Measurements from ENCODE around the gene PTGDR. TPM values are rescaled to one million over a fixed set of nuclear protein-coding genes. Genes with fewer than 3 reads are reported as not detected.

The PTGDR gene
- total and polyA plus RNA-seq, 2 of the 8 experiments (the other 6 are each of a cell fraction or from before 2014, with no cell fraction given) = 0.22 to 0.83 TPM

GRCh38 chr14:52241087-52241793, 26.3 kb upstream of the PTGDR start:
- H4K91ac ChIP-seq (replicated peaks; ENCODE audit: insufficient read length, low read length) = no peak overlapping the region
- no peak overlapping the region for H3K18ac ChIP-seq (ENCODE audit: extremely low read depth, low read length)
- H2BK15ac ChIP-seq (ENCODE audit: low read length) = no peak overlapping the region
- no peak overlapping the region for H4K8ac ChIP-seq (ENCODE audit: extremely low read depth, insufficient read depth, low read length)
- no peak overlapping the region for H3K23ac ChIP-seq (ENCODE audit: insufficient read length)
- no peaks in the 10 kb centered on the region for H3K27me3 ChIP-seq (replicated peaks in 1 of 4; ENCODE audit: control insufficient read depth in 3 of 4, extremely low read depth in 1 of 4, insufficient read depth in 3 of 4, low read length in 3 of 4)
- no peak overlapping the region for H2BK20ac ChIP-seq (ENCODE audit: low read length)
- ChIA-PET POLR2A (ENCODE audit: partially characterized antibody) (no interaction called here), CTCF (ENCODE audit: partially characterized antibody) (interaction anchor here (1.2 kb wide), 1 partner anchor 17 kb away, joined by 3 read pairs; no protein-coding TSS in a partner anchor)
- FAIRE-seq (no peak), DNase-seq (ENCODE audit: low read depth in 1 of 2, low spot score in 2 of 2) (no peak)
- H3K79me1 ChIP-seq (ENCODE audit: low read depth, low read length) = no peaks in the 10 kb centered on the region
- H3K9ac ChIP-seq (replicated peaks in 1 of 4; ENCODE audit: extremely low read depth in 1 of 4, low read depth in 3 of 4, low read length in 3 of 4) = no peak overlapping the region
- no peak overlapping the region for H2AK5ac ChIP-seq (ENCODE audit: low read depth, low read length)
- no peaks in the 10 kb centered on the region for H3K4me1 ChIP-seq (replicated peaks in 1 of 4; ENCODE audit: control insufficient read depth in 3 of 4, insufficient read depth in 4 of 4, low read length in 3 of 4)
- no peaks in the 10 kb centered on the region for H3K79me2 ChIP-seq (ENCODE audit: control insufficient read depth in 1 of 2, insufficient read depth in 2 of 2, low read length in 2 of 2)
- no peak overlapping the region for H3K4me2 ChIP-seq (ENCODE audit: insufficient read depth in 1 of 2, low read depth in 2 of 2, low read length in 2 of 2)
- H2BK5ac ChIP-seq (ENCODE audit: low read depth, low read length) = no peak overlapping the region
- no peaks in the 10 kb centered on the region for H3K36me3 ChIP-seq (ENCODE audit: control insufficient read depth in 2 of 4, insufficient read depth in 4 of 4, low read length in 3 of 4)
- H4K5ac ChIP-seq (ENCODE audit: insufficient read length, low read depth, low read length) = no peak overlapping the region
- H3K27ac ChIP-seq (ENCODE audit: low read depth, low read length) = no peak overlapping the region
- no peaks in the 10 kb centered on the region for H3K9me3 ChIP-seq (ENCODE audit: insufficient read depth in 2 of 2, low read depth in 1 of 2, low read length in 1 of 2)
- no peak overlapping the region for H3K56ac ChIP-seq (replicated peaks; ENCODE audit: insufficient read length, low read depth, low read length)
- H3K14ac ChIP-seq (ENCODE audit: insufficient read length) = no peak overlapping the region
- no peaks in the 10 kb centered on the region for H3K23me2 ChIP-seq (ENCODE audit: low read depth, low read length)
- H3K4me3 ChIP-seq (ENCODE audit: extremely low read depth in 1 of 4, insufficient read depth in 2 of 4, low read depth in 3 of 4, low read length in 4 of 4) = no peak overlapping the region
- no peak overlapping the region for H2BK120ac ChIP-seq (replicated peaks; ENCODE audit: low read depth, low read length)
- 83% methylated on average over 5 of the region's 5 CpGs; no CpG with 5 or more reads in 1 of the 2 experiments for WGBS, 2 experiments (ENCODE audit: extremely low coverage in 1 of 2, insufficient coverage in 1 of 2, insufficient read length in 1 of 2, insufficient replicate concordance in 2 of 2, low coverage in 1 of 2, low lambda C conversion rate in 2 of 2, missing lambda C conversion rate in 1 of 2)
- no peak overlapping the region for H3K4ac ChIP-seq (replicated peaks; ENCODE audit: insufficient read length, low read depth, low read length)
- no peak overlapping the region for H2BK12ac ChIP-seq (ENCODE audit: low read depth, low read length)
- no peaks in the 10 kb centered on the region for H4K20me1 ChIP-seq (replicated peaks in 1 of 2; ENCODE audit: control insufficient read depth in 1 of 2, insufficient read depth in 2 of 2, low read length in 2 of 2)
- H2AFZ ChIP-seq (ENCODE audit: low read length) = no peak overlapping the region
- no peak for TF ChIP-seq SIX5 (IDR thresholded peaks at IDR 0.05; ENCODE audit: low read depth, low read length)
- no peak for TF ChIP-seq SIRT6 (IDR thresholded peaks at IDR 0.05; ENCODE audit: low read length)
- TF ChIP-seq YY1 (IDR thresholded peaks at IDR 0.05; ENCODE audit: low read depth, low read length) = no peak
- no peak for TF ChIP-seq POU5F1 (IDR thresholded peaks at IDR 0.05; ENCODE audit: low read depth, low read length)
- TF ChIP-seq FOSL1 (IDR thresholded peaks at IDR 0.05; ENCODE audit: insufficient read depth, low read depth, low read length) = no peak
- TF ChIP-seq SRF (IDR thresholded peaks at IDR 0.05; ENCODE audit: low read depth, low read length) = no peak
- no peak for TF ChIP-seq ASH2L (IDR thresholded peaks at IDR 0.05; ENCODE audit: low read length)
- TF ChIP-seq KDM5A (IDR thresholded peaks at IDR 0.05; ENCODE audit: low read length) = no peak
- no peak for TF ChIP-seq RNF2 (IDR thresholded peaks at IDR 0.05; ENCODE audit: borderline replicate concordance, low read depth, low read length, missing control alignments, poor library complexity, severe bottlenecking)
- no peak for TF ChIP-seq EGR1 (IDR thresholded peaks at IDR 0.05; ENCODE audit: borderline replicate concordance, low read depth, low read length)
- no peak for TF ChIP-seq POLR2A (IDR thresholded peaks at IDR 0.05; ENCODE audit: control extremely low read depth in 1 of 2, low read depth in 2 of 2, low read length in 2 of 2)
- TF ChIP-seq CREB1 (IDR thresholded peaks at IDR 0.05) = no peak

Data from H1 (cell line).